Measurements from ENCODE around the gene JPT2.

DNA sequence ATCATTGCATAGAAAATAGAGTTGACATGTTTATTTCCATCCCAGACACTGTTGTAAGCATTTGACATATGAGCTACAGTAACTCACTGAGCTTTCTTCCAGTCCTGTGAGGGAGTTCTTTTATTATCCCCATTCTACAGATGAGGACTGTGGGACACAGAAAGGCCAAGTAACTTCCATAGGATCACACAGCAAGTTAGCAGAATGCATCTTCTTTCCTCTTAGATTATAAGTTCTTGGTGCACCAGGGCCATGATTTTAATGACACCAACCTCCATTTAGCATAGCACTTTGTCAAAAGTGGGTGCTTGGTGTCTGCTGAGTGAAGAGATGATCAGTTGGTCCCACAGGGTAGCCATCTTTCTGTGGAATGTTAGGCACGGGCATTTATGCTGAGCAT, 12.7 kb downstream of the JPT2 start:
- TF ChIP-seq MLX (CRISPR knock-in tag; IDR thresholded peaks at IDR 0.05): no peak
- TF ChIP-seq, protein P1, sequence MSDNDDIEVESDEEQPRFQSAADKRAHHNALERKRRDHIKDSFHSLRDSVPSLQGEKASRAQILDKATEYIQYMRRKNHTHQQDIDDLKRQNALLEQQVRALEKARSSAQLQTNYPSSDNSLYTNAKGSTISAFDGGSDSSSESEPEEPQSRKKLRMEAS (CRISPR knock-in tag; IDR thresholded peaks at IDR 0.05): no peak
- TF ChIP-seq, protein P2, sequence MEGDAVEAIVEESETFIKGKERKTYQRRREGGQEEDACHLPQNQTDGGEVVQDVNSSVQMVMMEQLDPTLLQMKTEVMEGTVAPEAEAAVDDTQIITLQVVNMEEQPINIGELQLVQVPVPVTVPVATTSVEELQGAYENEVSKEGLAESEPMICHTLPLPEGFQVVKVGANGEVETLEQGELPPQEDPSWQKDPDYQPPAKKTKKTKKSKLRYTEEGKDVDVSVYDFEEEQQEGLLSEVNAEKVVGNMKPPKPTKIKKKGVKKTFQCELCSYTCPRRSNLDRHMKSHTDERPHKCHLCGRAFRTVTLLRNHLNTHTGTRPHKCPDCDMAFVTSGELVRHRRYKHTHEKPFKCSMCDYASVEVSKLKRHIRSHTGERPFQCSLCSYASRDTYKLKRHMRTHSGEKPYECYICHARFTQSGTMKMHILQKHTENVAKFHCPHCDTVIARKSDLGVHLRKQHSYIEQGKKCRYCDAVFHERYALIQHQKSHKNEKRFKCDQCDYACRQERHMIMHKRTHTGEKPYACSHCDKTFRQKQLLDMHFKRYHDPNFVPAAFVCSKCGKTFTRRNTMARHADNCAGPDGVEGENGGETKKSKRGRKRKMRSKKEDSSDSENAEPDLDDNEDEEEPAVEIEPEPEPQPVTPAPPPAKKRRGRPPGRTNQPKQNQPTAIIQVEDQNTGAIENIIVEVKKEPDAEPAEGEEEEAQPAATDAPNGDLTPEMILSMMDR (IDR thresholded peaks at IDR 0.05): no peak
- TF ChIP-seq FOXP4 (CRISPR knock-in tag; IDR thresholded peaks at IDR 0.05): no peak
- no peak for TF ChIP-seq USF1 (CRISPR knock-in tag; IDR thresholded peaks at IDR 0.05)

Data from WTC11 (cell line).